GM19238 (cell line): ENCODE results near the gene TENM4.
"Not testable (repeated sequence)": the region's sequence is repeated elsewhere in the genome, so short reads cannot be mapped to it uniquely, and the experiment has no call there.

Source experiments
- DNase-seq: peaks from one replicate; pipeline ENCODE4 v3.0.0; 2011; ENCODE audit warnings: low spot score; ENCODE audit not compliant: insufficient read length

The TENM4 gene

DNA sequence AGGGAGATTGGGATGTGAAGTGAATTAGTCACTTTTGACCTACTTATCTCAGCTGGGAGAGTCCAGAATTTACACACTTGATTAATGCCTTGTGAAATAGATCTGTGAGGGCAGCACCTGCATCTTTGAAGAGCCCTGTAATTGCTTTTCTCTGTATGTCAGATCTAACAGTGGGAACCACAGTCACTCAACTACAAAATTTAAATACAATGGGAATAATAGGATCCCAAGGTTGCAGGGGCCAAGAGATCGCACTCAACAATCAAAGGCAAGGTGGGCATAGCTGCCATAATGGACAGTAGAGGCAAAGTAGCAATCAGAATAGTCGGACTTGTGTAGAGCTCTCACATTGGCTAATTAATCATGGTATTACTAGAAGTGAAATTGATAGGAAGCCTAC is 820.7 kb downstream of the TENM4 start:
- DNase-seq = no peak

DNA sequence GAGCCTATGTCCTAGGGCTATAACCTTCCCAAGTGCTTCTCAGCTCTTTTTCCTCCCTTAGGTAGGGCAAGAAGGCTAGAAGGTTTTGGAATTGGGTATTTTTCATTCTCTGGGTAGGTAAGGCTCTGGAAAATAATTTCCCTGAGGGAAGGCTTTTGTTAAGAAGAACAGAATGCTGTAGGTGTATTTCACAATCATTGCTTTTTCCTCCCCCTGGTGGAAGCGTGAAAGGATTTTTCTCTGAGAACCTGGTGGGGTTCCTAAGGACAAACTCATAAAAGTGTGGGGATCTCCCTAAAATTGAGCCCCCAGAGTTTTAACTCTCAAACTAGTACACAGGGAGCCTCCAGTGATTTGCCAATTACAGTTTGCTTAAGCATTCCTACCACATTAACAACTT is 825.1 kb downstream of the TENM4 start:
- DNase-seq = no peak

DNA sequence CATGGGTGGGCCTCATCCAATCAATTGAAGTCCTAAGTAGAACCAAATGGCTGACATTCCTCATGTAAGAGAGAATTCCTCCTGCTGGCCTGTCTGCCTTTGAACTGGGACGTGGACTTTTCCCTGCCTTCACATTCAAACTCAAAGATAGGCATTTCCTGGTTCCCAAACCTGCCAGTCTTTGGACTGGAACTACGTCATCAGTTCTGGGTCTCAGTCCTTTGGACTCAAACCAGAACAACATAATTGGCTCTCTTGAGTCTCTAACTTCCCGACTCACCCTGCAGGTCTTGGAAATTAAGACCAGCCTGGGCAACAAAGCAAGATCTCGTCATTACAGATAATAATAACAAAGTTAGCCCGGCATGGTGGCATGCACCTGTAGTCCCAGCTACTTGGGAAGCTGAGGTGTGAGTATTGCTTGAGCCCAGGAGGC is 827.4 kb downstream of the TENM4 start:
- no peak for DNase-seq

GRCh38 chr11:78612721-78613377 is 828.0 kb downstream of the TENM4 start:
- no peak for DNase-seq

DNA sequence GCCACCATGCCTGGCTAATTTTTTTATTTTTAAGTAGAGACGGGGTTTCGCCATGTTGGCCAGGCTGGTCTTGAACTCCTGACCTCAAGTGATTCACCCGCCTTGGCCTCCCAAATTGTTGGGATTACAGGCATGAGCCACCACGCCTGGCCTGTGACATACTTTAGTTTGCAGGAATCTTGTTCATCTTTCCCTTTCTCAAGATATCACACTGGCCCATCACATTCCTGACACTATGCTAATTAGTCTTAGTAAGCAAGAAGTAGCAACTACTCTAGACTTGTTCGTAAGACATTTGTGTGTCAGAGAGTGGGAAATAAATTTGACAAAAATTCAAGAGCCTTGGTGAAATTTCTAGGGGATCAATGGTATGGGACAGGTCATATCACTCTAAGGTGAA is 831.5 kb downstream of the TENM4 start:
- not testable (repeated sequence) for DNase-seq

- DNase-seq = no peak
Observed at GRCh38 chr11:78607696-78608095, 833.1 kb downstream of the TENM4 start.

DNA sequence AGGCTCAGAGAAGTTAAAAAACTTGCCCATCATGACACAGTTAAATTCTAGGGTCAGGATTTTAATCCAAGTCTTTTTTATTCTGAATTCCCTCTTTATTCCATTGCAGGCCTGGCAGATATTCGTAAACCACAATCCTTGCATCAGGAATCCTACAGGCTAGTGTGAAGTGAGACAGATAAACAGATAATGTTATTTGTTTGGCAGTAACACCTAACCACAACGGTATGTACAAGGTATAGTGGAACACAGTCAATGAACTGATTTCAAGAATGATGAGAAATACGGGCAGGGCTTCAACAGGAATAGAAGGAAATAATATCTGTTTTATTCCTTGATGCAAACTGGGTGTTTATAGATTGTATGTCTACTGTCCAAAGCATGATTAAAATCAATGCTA is 834.2 kb downstream of the TENM4 start:
- no peak for DNase-seq

DNA sequence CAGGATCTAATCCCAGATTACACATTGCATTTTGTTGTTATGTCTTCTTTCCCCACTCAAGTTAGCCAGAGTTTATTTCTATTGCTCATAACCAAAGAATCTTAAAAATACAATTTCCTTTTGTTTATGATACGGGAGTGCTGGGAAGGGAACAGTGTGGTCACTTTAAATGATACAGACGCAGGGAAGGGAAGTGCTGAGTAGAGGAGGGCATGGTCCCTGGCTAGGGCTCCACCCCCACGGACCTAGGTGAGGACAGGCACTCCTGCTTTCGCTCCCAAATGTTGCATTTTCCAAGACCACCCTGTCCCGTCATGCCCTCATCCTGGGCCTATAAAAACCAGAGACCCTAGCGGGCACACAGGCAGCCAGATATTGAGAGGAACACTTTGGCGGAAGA is 835.5 kb downstream of the TENM4 start:
- no peak for DNase-seq

DNA sequence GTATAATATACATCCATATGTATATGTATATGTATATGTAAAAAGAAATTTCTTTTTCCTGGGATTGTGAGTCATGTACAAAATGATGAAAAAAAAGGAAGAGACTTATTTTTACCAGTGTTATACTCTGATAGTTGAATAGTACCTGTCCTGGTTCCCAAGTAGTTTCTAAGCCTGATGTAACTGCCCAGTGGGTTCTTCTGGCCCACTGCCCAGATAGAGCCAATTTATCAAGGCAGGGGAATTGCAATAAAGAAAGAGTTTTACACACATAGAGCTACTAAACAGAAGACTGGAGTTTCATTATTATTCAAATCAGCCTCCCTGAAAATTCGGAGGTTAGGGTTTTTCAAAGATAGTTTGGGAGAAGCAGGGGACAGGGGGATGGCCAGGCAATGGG is 837.0 kb downstream of the TENM4 start:
- DNase-seq = no peak
